GM12878 (cell line): ENCODE data around the gene IL17RB. TPM values are rescaled to one million over a fixed set of nuclear protein-coding genes. Genes with fewer than 3 reads are reported as not detected.
A peak's percentile ranks its signal among the peaks of the same experiment; 100 is the strongest.

Source experiments
- CTCF ChIP-seq, 3 experiments: IDR thresholded peaks in 2 of 3; conservative IDR thresholded peaks in 1 of 3; 2 replicates each; pipeline ENCODE4 v1.5.1; 2011; ENCODE audit warnings: low read depth in 3 of 3, low read length in 3 of 3, mild to moderate bottlenecking in 3 of 3, control low read depth in 2 of 3, moderate library complexity in 2 of 3, inconsistent platforms in 1 of 3, mixed read lengths in 1 of 3; ENCODE audit not compliant: control insufficient read depth in 2 of 3, insufficient read depth in 1 of 3; ENCODE audit errors: extremely low read depth in 1 of 3
- FOXK2 ChIP-seq: fragments of 450-650 bp; IDR thresholded peaks from 2 replicates; pipeline ENCODE4 v1.6.1; 2017; ENCODE audit warnings: mild to moderate bottlenecking, moderate library complexity
- HDAC6 ChIP-seq: fragments of 200-600 bp; sonication (generic); IDR thresholded peaks from one replicate; pipeline ENCODE4 v1.8.0; 2017; ENCODE audit warnings: antibody characterized with exemption; ENCODE audit not compliant: unreplicated experiment
- HDGF ChIP-seq: fragments of 450-650 bp; IDR thresholded peaks from 2 replicates; pipeline ENCODE4 v1.6.1; 2016; ENCODE audit warnings: antibody characterized with exemption
- IKZF1 ChIP-seq: fragments of 450-650 bp; conservative IDR thresholded peaks from 2 replicates; pipeline ENCODE4 v1.6.1; 2017; ENCODE audit warnings: antibody characterized with exemption, mild to moderate bottlenecking
- SUZ12 ChIP-seq: fragments of 200-600 bp; sonication (generic); IDR thresholded peaks from one replicate; pipeline ENCODE4 v1.6.1; 2018; ENCODE audit warnings: antibody characterized with exemption, mild to moderate bottlenecking; ENCODE audit not compliant: unreplicated experiment
- ZNF622 ChIP-seq: fragments of 450-650 bp; IDR thresholded peaks from 2 replicates; pipeline ENCODE4 v1.6.1; 2017; ENCODE audit warnings: mild to moderate bottlenecking, inconsistent platforms
- polyA plus RNA-seq, 11 experiments: library from polyadenylated mRNA; depleted of rRNA in 4 of 11; unstranded in 6 of 11; stranded (reverse) in 5 of 11; fragments of >200 nt; fragmentation: Nextera tagmentation in 4 of 11; fragmentation: Illumina TruSeq in 1 of 11; extraction: Ambion mirVana in 4 of 11; extraction: Trizol in 1 of 11; gene quantifications; 1 replicate in 1 of 11; 2 replicates in 10 of 11; pipeline versions ENCODE4 v1.2.1 to v1.2.3, GENCODE V29; 2011 to 2016; ENCODE audit warnings: inconsistent platforms in 2 of 11, missing spikeins in 2 of 11, low read depth in 1 of 11
- total RNA-seq, 4 experiments: library from RNA; depleted of rRNA in 3 of 4; stranded (reverse); fragments of >200 nt in 3 of 4; fragmentation: Illumina TruSeq in 1 of 4; extraction: Trizol in 1 of 4; gene quantifications; 2 replicates each; pipeline versions ENCODE4 v1.2.1 to v1.2.3, GENCODE V29; 2013 to 2021
- TF ChIP-seq, protein P1 (sequence below): IDR thresholded peaks from 2 replicates; pipeline ENCODE4 v1.6.1; 2012; ENCODE audit warnings: mild to moderate bottlenecking, low read depth, low read length

Gene IL17RB
- total and polyA plus RNA-seq, 10 of the 15 experiments (the other 5 are each of a cell fraction or from before 2014, with no cell fraction given), result 1.9 to 17.2 (median 2.9) TPM

- TF ChIP-seq ZNF622, result no peak
- TF ChIP-seq FOXK2, result no peak
- TF ChIP-seq CTCF (IDR thresholded peaks at IDR 0.05 in 2 of 3, conservative IDR thresholded peaks at IDR 0.05 in 1 of 3; ENCODE audit: control insufficient read depth in 2 of 3, extremely low read depth in 1 of 3, insufficient read depth in 1 of 3, low read depth in 3 of 3, low read length in 3 of 3), result peak in 2 of 3 experiments; percentile 1 to 32; a peak in 2 of 6 replicates
- peak; percentile 67 for TF ChIP-seq IKZF1
- TF ChIP-seq SUZ12, result no peak
- TF ChIP-seq HDGF, result no peak
- TF ChIP-seq, protein P1, sequence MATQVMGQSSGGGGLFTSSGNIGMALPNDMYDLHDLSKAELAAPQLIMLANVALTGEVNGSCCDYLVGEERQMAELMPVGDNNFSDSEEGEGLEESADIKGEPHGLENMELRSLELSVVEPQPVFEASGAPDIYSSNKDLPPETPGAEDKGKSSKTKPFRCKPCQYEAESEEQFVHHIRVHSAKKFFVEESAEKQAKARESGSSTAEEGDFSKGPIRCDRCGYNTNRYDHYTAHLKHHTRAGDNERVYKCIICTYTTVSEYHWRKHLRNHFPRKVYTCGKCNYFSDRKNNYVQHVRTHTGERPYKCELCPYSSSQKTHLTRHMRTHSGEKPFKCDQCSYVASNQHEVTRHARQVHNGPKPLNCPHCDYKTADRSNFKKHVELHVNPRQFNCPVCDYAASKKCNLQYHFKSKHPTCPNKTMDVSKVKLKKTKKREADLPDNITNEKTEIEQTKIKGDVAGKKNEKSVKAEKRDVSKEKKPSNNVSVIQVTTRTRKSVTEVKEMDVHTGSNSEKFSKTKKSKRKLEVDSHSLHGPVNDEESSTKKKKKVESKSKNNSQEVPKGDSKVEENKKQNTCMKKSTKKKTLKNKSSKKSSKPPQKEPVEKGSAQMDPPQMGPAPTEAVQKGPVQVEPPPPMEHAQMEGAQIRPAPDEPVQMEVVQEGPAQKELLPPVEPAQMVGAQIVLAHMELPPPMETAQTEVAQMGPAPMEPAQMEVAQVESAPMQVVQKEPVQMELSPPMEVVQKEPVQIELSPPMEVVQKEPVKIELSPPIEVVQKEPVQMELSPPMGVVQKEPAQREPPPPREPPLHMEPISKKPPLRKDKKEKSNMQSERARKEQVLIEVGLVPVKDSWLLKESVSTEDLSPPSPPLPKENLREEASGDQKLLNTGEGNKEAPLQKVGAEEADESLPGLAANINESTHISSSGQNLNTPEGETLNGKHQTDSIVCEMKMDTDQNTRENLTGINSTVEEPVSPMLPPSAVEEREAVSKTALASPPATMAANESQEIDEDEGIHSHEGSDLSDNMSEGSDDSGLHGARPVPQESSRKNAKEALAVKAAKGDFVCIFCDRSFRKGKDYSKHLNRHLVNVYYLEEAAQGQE, result no peak
- TF ChIP-seq HDAC6, result peak; percentile 94
Observed at GRCh38 chr3:53846134-53846850, at the start of gene IL17RB, which contains the start of gene CHDH (continued).
